HG03108 (cell line): ENCODE measurements around the gene KCTD10.
"Not testable (repeated sequence)": the region's sequence is repeated elsewhere in the genome, so short reads cannot be mapped to it uniquely, and the experiment has no call there.

Experiments used
- ATAC-seq: cut with Tn5 transposase; IDR thresholded peaks from one replicate; pipeline ENCODE4 v1.9.1; 2021; ENCODE audit warnings: moderate library complexity; ENCODE audit not compliant: unreplicated experiment

KCTD10 gene

DNA sequence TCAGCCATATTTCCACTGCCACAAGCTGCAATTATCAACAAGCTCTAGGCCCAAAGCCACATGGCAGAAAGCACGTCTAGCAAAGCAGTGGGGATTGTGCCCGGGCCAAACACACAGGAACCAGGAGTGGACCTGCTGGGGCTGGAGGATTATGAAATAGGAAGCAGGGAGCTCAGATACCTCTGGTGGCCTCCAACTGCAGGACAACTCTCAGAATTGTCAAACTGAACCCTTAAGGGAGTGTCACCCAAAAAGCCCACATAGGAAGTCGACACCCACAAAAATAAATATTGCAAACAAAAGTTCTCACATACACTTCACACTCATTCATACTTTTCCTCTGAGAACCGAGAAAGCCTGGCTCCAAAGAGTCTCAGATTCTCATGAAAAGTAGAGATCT, 26.1 kb downstream of the KCTD10 start:
- no peak for ATAC-seq

GRCh38 chr12:109449845-109450532, 27.1 kb downstream of the KCTD10 start:
- ATAC-seq, result no peak

DNA sequence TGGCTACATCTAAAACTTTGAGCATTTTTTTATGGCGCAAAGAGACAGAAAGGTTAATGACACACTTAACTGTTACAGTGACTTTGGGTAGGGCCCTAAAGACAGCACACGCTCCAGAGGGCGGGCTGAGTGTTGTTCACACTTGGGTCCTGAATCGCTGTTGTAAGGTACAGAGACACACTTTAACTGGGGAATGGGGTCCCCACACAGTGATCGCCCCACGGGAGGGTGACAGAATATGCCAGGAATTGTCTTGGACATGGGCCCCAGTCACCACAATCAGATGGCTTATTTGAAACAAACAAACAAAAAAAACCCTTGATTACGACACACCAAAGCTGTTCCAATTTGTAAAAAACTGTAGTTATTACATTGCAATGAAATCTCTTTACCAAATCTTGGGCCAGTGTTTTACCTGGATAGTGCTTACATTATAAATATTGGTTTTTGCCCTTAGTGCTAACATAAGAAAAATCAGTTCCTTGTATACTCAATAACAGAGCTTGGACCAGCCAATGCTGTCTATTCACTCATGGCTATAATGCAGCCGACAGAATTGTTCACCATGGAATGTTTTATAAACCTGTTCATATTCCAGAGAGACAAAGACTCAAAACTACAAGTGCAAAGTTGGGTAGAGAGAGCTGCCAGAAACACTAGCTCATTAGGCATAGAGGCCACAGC, 28.3 kb downstream of the KCTD10 start:
- ATAC-seq, result no peak

DNA sequence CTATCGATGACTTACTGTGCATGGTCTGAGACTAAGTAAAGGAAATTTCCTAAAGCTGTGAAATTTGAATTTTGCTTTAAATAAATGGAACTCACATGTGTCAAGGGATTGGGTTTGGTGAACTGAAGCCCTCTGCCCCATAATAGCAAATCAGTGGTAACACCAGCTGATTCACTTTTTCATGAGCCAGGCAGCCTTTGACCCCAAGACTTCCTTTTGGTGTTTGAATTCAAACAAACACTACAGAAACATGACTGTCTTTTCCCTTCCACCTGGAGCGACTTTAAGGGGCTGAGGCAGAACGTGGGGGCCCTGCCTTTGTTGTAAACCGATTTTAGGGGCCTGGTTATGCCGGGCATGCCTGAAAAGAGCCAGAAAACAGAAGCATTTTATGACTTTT, 28.8 kb downstream of the KCTD10 start:
- no peak for ATAC-seq

GRCh38 chr12:109447482-109447881, 29.6 kb downstream of the KCTD10 start:
- no peak for ATAC-seq

DNA sequence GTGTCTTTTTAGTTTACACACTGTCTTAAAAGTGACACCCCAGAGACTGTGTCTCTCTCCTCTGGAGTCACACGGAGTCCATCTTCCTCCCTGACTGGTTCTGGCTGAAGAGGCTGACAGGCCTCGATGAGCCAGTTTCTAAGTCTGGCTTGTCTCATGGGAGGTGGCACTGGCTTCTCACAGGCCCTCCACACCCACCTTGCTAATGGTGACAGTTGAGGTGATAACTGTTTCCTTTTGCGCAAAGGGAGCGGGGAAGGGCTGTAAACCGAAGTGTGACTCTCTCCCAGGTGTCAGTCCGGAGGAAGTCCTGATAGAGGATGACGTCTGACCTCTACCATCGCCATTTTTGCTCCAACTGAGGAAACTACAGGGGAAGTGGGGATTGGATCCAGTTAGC, 30.2 kb downstream of the KCTD10 start:
- no peak for ATAC-seq

DNA sequence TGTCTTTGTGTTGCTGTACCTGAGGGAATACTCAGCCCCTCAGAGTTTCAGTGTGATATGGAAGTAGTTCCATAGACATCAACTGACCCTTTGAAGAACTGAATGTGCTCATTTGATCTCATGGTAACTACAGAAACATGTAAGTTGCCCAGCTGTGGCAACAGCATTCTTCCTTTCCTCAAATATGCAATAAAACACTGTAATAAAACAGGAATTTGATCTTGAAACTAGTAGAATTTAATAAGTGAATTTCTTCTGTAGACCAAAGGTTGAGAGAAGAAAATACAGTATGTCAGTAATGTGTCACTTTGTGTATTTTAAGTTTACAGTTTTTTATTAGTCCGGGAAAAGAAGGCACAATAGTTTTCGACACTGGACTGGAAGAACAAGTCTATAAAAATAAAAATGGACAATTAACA, 31.9 kb downstream of the KCTD10 start:
- no peak for ATAC-seq

GRCh38 chr12:109444259-109444658, 32.8 kb downstream of the KCTD10 start:
- no peak for ATAC-seq

DNA sequence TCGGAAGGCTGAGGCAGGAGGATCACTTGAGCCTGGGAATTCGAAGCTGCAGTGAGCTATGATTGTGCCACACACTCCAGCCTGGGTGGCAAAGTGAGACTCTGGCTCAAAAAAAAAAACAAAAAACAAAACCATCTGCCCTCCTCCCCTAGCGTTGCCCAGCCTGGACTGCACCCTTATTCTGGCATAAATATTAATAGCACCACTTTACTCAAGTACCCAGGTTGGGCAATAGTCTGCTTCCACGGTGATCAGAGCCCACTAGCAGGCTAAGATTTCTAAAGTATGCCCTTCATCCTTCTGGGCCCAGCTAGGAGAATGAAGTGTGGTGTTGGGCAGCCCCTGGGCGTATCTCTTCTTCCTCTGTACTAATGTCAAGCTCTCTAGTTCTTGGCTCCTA, 33.3 kb downstream of the KCTD10 start:
- no peak for ATAC-seq

GRCh38 chr12:109440851-109441490, 36.1 kb downstream of the KCTD10 start:
- ATAC-seq, result no peak

DNA sequence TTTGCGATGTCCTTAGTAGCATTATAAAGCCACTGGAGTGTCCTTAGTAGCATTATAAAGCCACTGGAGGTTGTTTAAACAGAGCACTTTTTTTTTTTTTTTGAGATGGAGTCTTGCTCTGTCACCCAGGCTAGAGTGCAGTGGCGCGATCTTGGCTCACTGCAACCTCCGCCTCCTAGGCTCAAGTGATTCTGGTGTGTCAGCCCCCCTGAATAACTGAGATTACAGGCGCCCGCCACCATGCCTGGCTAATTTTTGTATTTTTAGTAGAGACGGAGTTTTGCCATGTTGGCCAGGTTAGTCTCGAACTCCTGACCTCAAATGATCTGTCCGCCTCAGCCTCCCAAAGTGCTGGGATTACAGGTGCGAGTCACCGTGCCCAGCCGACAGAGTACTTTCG, 37.1 kb downstream of the KCTD10 start:
- not testable (repeated sequence) for ATAC-seq

- ATAC-seq, result no peak
Measured at GRCh38 chr12:109439181-109439580, 37.9 kb downstream of the KCTD10 start.

DNA sequence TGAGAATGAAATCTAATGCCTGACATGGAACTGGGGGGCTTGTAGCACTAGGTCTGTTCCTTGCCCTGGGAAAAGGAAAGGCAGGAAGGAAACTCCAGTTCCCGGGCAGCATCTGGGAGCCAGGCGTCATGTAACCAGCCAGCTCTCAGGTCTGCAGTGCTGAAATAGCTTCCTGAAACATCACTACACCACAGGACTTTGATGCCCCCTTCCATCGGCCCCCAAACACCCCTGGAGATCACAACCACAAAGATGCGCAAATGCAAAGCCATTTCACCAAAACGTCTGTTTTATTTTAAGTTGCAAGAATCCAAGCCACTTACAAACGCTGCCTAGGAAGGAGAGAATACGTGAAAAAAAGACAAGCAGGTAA, 40.9 kb downstream of the KCTD10 start:
- no peak for ATAC-seq

DNA sequence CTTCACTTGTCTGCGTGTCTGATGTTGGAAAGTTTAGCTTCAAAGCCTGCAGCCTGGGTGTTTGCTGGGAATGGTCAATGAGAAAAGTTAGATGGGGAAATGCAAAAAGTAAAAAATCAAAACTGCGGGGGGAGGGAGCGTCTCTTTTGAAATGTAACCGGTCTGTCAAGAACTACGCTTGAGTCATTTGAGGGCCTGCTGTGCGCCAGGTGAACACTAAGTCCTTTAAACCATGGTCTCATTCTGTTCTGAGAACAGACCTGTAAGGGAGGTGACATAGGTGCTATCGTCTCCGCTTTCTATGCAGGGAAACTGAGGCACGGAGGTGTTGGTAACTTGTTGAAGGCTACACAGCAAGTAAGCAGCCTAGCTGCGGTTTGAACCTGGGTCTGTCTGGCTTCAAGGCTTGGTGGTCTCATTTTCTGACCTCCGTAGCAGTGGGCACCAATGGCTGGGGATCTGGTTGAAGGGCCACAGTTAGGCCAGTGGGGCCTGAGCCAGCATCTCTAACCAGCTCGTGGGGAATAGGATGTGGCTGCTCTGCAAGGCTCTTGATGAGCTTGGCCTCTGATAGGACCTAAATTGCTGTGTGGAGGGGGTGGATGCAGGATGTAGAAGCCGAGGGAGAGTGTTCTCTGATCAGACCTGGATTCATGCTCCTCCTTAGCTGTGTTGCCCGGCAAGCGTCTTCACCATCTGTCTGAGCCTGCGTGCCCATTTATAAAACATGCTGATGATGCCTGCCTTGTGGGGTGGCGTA, 41.5 kb downstream of the KCTD10 start:
- no peak for ATAC-seq

DNA sequence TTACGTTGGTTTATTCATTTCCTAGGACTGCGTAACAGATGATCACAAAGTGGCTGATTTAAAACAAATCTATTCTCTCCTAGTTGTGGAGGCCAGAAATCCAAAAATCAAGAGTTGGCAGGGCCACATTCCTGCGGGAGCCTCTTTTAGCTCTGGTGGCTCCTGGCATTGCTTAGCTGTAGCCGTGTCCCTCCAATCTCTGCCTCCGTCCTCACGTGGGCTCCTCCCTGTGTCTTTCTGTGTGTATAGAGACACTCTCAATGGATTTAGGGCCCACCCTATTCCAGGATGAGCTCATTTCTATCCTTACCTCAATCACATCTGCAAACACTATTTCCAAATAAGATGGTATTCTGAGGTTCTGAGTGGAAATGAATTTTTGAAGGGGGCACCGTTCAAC, 42.5 kb downstream of the KCTD10 start:
- ATAC-seq, result no peak

DNA sequence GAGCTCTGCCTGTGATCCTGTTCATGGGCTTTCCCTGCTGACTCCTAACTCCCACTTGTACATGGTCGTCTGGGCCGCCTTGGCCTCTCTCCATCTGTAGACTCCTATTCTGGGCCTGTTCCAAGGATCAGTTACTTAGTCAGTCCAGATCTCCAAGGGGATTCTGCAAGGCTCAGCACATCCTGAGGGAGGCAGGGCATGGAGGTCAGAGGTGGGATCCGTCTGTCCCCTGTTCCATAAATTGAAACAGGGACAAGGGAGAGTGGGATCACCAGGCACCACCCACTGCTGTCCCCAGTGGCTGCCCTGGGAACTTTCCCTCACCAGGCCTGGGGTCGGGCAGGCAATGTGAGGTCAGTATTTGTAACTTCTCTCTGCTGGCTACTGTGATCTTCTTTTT, 43.5 kb downstream of the KCTD10 start:
- no peak for ATAC-seq

- no peak for ATAC-seq
Measured at GRCh38 chr12:109432842-109433304, 44.2 kb downstream of the KCTD10 start.

DNA sequence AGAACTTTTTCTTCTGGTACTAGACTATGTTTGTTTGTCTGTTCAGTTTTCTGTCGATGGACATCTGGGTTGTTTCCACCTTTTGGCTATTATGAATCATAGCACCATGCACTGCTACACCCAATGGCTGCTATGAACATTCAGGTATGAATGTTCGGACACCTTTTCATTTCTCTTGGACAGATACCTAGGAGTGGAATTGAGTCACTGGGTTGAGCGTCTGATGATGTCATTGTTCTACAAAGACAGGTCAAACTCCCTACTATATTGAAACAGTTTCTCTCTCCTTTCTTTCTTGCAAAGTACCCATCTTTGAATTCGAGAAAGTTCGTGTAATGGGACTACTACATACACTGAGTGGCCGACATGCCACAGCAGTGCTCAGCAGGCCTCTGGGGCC, 44.7 kb downstream of the KCTD10 start:
- ATAC-seq, result no peak

- no peak for ATAC-seq
Measured at GRCh38 chr12:109430244-109430643, 46.9 kb downstream of the KCTD10 start.

- not testable (repeated sequence) for ATAC-seq
Measured at GRCh38 chr12:109428804-109429203, 48.3 kb downstream of the KCTD10 start.

GRCh38 chr12:109428037-109428629, 49.0 kb downstream of the KCTD10 start:
- peak; percentile 68 for ATAC-seq
